Urinary bladder (tissue), 4 donors: ENCODE data around the gene RABGAP1. TPM values are rescaled to one million over a fixed set of nuclear protein-coding genes. Genes with fewer than 3 reads are reported as not detected.
"Not testable (repeated sequence)": the region's sequence is repeated elsewhere in the genome, so short reads cannot be mapped to it uniquely, and the experiment has no call there.

Experiments used
- DNase-seq: peaks from one replicate; pipeline ENCODE4 v3.0.0-alpha.2; 2015; ENCODE audit errors: extremely low spot score
- H3K27ac ChIP-seq: one replicate; pipeline ENCODE4 v1.5.1; 2013; ENCODE audit warnings: low read depth, mild to moderate bottlenecking, moderate library complexity
- H3K36me3 ChIP-seq: one replicate; pipeline ENCODE4 v1.6.1; 2013; ENCODE audit warnings: mild to moderate bottlenecking, moderate library complexity; ENCODE audit not compliant: insufficient read depth
- H3K4me1 ChIP-seq: one replicate; pipeline ENCODE4 v1.6.1; 2013; ENCODE audit warnings: mild to moderate bottlenecking, moderate library complexity; ENCODE audit not compliant: insufficient read depth
- H3K4me3 ChIP-seq: one replicate; pipeline ENCODE4 v1.5.1; 2013; ENCODE audit warnings: low read depth, low read length
- WGBS: extraction: QIAGEN DNeasy Blood & Tissue Kit; methylation state at CpG from one replicate; pipeline ENCODE4 v1.1.7; 2013; 5-methylcytosine and 5-hydroxymethylcytosine counted together
- polyA plus RNA-seq: library from polyadenylated mRNA; stranded (reverse); fragments of 200-250 nt; gene quantifications from one replicate; pipeline ENCODE4 v1.2.3, GENCODE V29; 2013
- total RNA-seq: library from RNA; depleted of rRNA; stranded (reverse); fragments of >200 nt; gene quantifications from one replicate; pipeline ENCODE4 v1.2.3, GENCODE V29; 2014
- donor health status: healthy with polysubstance abuse.
- donor health status: healthy.

Gene RABGAP1
- 134 TPM for total RNA-seq
- polyA plus RNA-seq, result 46.2 TPM

DNA sequence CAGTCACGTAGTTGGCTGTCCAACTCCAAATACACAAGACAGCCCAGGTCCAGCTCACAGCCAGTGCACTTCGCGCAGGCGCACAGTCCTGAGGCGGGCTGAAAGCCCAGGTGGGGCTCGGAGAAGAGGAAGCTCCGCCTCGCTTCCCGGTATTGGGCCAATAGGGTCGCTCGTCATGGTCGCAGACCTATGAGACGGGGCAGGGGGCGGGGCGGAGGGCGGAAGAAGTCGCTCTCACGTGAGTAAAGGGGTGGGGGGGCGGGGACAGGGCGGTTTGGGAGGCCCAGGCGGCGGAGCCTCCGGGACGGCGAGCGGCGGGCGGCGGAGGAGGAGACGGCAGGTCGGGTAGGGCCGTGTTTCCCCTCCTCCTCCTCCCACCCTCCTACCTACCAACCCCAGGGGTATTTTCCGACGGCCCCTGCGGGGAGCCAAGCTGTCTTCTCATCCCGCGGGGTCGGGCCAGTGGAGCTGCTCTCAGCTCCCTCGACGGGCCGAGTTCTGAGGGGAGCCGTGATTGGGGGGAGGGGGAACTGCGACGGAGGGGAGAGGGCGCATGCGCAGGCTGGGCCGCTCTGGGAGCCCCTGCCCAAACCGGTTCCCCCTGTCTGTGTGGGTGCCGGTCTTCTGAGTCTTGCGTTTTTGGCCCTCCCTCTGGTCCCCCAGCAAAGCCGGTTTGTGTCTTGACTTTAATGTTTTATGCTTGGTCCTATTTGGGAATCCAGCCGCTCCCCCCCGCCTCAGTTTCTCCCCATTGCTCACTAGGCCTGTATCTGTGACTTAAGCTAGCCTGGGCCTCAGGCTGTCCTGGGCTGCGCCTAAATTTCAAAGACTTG, at the start of gene RABGAP1:
Gene RABGAP1, plus strand, starts transcription at position 272 of the 833 bp plus-strand sequence. CDS start 16,040 bp downstream, outside the sequence.
- Histone ChIP-seq H3K4me1 (no peaks in the 10 kb centered on the region), H3K36me3 (peaks cover 1% of the 10 kb centered on the region), H3K27ac (peak within 1 kb of the TSS; percentile 93), H3K4me3 (peak within 1 kb of the TSS; percentile 82)
- DNase-seq, result peak; percentile 95
- WGBS, result under 1% methylated on average over 54 of the region's 54 CpGs

DNA sequence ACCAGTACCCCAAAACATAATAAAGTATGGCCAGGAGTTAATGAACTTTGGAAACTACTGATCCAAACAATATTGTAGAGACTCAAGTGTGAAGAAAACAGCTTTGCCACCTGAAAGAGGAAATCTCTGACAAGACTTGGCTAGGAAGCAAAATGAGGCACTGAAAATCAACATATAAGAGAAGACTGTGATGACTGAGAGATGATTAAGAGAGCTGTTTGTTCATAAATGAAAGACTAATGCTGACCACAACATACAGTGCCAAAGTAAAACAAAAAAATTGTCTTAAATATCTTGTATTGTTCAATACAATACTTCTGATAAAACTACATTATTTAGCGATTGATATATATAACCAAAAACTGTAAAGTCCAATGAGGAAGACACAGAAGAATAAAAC, 42.9 kb upstream of the RABGAP1 start:
- Histone ChIP-seq H3K27ac (no peak overlapping the region), H3K4me3 (no peak overlapping the region), H3K36me3 (no peaks in the 10 kb centered on the region), H3K4me1 (peaks cover 2% of the 10 kb centered on the region)
- DNase-seq, result no peak
- 99% methylated on average over 1 of the region's 1 CpG for WGBS

DNA sequence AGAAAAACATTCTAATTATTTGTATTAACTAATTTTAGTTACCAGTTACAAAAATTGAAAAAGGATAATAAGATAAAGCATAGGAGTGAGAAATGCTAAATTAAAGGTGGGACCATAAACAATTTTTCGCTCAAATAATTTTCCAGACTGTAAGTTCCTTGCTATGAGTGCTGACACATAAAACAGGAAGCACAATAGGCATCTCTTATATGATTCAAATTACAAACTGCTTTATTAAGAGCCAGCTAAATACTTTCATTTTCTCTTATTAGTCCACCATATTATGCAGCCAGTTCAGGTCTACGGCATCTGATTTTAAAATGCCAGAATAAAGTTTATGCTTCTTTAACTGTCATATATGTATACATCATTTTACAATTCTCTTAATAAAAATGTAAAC, 40.0 kb upstream of the RABGAP1 start:
- WGBS, result 64% methylated on average over 2 of the region's 2 CpGs
- H3K27ac ChIP-seq, result no peak overlapping the region
- no peak for DNase-seq
- H3K4me1 ChIP-seq, result peaks cover 2% of the 10 kb centered on the region
- no peaks in the 10 kb centered on the region for H3K36me3 ChIP-seq
- H3K4me3 ChIP-seq, result no peak overlapping the region

DNA sequence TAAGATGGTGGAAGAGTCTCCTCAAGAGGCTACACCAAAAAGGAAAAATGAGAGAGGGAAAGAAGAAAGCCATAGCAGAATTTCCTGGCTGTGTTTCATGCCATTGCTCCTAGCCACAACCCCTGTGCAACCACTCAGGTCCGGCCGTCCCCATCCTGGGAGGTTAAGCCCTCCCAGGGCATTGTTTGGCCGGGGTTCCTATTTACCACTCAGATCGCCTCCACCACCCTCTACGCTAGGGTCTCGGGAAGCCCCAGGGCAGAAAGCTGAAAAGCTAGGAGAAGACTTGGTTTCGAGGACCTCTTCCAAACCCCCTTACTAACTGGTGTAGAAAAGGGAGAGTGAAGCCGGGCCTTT, 36.4 kb upstream of the RABGAP1 start:
- DNase-seq, result no peak
- peak overlapping the region; percentile 74 for H3K4me3 ChIP-seq
- H3K36me3 ChIP-seq, result no peaks in the 10 kb centered on the region
- peaks cover 2% of the 10 kb centered on the region for H3K4me1 ChIP-seq
- H3K27ac ChIP-seq, result peak overlapping the region; percentile 89
- under 1% methylated on average over 8 of the region's 8 CpGs for WGBS

DNA sequence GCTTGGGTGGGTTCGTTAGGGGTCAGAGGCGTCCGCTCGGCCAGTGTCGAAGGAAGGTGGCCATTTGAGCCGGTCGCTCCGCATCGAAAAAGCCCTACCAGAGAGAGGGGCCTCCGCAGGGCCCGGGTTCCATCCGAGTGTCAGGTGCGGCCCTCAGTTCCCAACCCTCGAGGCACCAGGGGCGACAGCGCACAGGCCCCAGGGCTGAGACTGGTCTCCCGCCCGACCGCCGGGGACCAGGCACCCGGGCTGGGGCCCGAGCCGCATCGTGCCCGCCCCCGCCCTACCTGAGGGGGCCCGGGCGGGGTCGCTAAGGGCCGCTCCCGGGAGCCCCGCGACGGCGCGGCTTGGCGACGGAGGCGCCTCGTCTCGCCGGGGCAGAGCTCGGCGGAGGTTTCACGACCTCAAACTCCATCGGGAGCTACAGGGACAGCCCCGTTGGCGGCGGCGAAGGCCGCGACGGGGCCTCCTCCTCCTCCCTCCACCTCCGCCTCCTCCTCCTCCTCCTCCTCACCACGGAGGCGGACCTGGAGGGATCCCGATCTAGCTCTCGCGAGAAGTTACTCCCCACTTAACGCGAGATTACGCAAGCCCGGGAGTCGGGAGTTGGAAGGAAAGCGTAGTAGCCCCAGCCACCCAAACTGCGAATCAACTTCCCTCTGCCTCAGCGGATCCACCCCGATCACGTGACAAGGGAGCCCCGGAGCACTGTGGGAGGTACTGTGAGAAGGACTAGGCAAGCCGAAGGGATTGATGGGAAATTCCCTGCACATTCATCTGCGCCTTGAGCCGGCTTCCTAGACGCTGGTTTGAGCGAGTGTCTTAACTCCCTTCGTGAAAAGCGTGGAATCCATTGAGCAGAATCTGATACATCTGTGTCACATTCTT, 35.8 kb upstream of the RABGAP1 start, which contains the start of gene RC3H2:
Gene RC3H2, minus strand, starts transcription at position 537 of the 888 bp plus-strand sequence. CDS start 7,850 bp downstream, outside the sequence.
- peak; percentile 100 for DNase-seq
- H3K4me1 ChIP-seq, result peaks cover 2% of the 10 kb centered on the region
- peak within 1 kb of the TSS; percentile 74 for H3K4me3 ChIP-seq
- H3K27ac ChIP-seq, result peak within 1 kb of the TSS; percentile 89
- under 1% methylated on average over 76 of the region's 77 CpGs for WGBS
- no peaks in the 10 kb centered on the region for H3K36me3 ChIP-seq

DNA sequence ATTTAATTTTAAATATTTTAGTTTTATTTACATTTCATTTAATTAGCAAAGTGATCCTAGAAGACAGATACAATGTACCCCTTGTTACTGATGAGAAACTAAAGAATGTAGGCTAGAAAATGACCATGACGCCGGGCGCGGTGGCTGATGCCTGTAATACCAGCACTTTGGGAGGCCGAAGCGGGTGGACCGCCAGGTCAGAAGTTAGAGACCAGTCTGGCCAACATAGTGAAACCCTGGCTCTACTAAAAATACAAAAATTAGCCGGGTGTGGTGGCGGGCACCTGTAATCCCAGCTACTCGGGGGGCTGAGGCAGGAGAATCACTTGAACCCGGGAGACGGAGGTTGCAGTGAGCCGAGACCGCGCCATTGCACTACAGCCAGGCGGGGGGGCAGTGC, 34.7 kb upstream of the RABGAP1 start:
- H3K36me3 ChIP-seq, H3K4me3 ChIP-seq, DNase-seq, H3K27ac ChIP-seq, H3K4me1 ChIP-seq: not testable (repeated sequence)
- WGBS, result 92% methylated on average over 16 of the region's 16 CpGs

DNA sequence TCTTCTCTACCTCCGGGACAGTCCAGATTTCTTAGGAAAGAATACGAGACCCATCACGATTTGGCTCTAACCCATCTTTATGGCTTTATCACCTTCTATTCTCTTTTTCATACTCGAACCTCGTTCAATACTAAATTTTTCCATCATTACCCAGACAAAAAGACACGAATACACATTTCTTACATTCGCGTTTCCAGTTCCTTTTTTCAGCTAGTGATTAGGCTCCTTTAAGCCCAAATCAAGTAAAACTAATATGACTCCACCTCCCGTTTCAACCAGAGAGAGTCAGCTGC, 28.2 kb upstream of the RABGAP1 start:
- 3% methylated on average over 9 of the region's 9 CpGs for WGBS
- H3K27ac ChIP-seq, result peak overlapping the region; percentile 92
- peak overlapping the region; percentile 98 for H3K4me3 ChIP-seq
- no peaks in the 10 kb centered on the region for H3K4me1 ChIP-seq
- H3K36me3 ChIP-seq, result peaks cover under 1% of the 10 kb centered on the region
- no peak for DNase-seq

DNA sequence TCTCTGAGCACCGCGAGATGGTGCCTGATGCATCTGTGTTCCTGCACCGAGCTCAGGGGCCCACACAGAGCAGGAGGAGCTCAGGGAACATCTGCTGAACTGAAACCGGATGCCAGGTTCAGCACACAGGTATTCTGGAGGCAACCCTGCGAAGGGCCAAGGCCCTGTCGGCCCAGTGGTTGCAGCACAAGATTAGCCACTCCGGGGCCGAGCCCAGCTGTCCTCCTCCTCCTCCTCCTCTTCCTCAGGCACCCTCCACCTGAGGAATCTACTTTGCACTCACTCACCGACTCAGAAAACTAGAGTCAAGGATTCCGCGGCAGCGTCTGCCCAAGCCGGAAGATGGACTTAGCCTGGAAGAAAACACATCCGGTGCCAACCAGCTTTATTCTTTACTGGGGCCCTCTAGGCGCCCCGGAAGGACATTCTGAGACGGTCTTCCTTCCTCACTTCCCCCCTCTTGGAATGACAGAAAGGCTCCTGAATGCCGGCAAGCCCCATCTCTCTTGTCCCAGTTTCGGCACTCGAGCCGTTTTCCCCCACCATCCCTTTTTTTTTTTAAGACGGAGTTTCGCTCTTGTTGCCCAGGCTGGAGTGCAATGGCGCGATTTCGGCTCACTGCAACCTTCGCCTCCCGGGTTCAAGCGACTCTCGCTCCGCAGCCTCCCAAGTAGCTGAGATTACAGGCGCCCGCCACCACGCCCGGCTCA, 27.7 kb upstream of the RABGAP1 start, which contains the start of gene ZBTB6:
Gene ZBTB6, minus strand, starts transcription at position 360 of the 710 bp plus-strand sequence. CDS start 1,251 bp downstream, outside the sequence.
- Histone ChIP-seq H3K27ac (peak within 1 kb of the TSS; percentile 92), H3K36me3 (peaks cover 2% of the 10 kb centered on the region), H3K4me1 (no peaks in the 10 kb centered on the region), H3K4me3 (peak within 1 kb of the TSS; percentile 98)
- under 1% methylated on average over 35 of the region's 35 CpGs for WGBS
- DNase-seq, result peak; percentile 72

DNA sequence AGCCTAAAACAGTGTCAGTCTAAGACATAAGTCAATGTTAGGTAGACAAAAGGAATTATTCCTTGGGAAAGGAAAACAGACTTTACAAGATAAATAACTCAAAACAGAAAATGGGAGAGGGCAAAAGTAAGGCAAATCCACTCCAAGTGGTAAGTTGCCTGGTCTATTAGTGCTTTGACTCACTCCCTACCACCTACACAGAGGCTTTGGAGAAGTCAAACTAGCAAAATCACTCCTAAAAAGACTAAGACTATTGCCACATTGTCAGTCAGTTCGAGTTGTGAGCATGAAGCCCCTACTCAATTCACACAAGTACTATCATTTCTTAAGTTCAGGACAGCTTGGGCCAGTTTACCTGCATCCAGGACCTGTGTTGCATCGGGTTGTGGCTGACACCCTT, 22.5 kb upstream of the RABGAP1 start:
- no peaks in the 10 kb centered on the region for H3K4me1 ChIP-seq
- 93% methylated on average over 2 of the region's 2 CpGs for WGBS
- peaks cover 2% of the 10 kb centered on the region for H3K36me3 ChIP-seq
- no peak for DNase-seq
- H3K27ac ChIP-seq, result no peak overlapping the region
- no peak overlapping the region for H3K4me3 ChIP-seq

DNA sequence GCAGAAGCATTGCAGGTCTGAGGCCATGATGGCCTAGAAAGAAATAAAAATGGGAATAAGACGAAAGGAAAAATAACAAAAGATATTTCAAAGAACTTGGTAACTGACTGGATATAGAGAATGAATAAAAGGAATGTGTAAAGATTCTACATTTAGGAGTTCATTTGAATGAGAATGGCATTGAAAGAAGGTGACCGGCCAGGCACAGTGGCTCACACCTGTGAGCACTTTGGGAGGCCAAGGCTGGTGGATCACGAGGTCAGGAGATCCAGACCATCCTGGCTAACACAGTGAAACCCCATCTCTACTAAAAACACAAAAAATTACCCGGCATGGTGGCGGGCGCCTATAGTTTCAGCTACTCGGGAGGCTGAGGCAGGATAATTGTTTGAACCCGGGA, 18.1 kb upstream of the RABGAP1 start:
- no peaks in the 10 kb centered on the region for H3K4me1 ChIP-seq
- no peak overlapping the region for H3K27ac ChIP-seq
- 92% methylated on average over 8 of the region's 8 CpGs for WGBS
- no peak for DNase-seq
- no peak overlapping the region for H3K4me3 ChIP-seq
- peaks cover under 1% of the 10 kb centered on the region for H3K36me3 ChIP-seq

DNA sequence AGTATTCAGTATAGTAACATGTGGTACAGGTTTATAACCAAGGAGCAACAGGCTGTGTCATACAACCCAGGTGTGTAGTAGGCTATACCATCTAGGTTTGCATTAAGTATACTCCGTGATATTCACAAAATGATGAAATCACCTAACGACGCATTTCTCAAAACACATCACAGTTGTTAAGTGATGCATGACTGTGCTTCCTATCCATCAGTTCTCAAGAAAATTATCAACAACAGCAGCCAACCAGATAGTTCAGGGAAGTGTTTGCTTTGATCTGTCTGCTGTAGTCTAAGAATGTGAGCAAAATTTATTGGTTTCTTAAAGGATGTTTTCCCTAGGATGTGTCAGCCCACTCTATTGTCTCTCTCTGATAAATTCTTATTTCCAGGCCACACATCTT, 16.9 kb upstream of the RABGAP1 start:
- Histone ChIP-seq H3K36me3 (no peaks in the 10 kb centered on the region), H3K4me3 (no peak overlapping the region), H3K4me1 (no peaks in the 10 kb centered on the region), H3K27ac (no peak overlapping the region)
- WGBS, result 92% methylated on average over 3 of the region's 3 CpGs
- DNase-seq, result no peak

DNA sequence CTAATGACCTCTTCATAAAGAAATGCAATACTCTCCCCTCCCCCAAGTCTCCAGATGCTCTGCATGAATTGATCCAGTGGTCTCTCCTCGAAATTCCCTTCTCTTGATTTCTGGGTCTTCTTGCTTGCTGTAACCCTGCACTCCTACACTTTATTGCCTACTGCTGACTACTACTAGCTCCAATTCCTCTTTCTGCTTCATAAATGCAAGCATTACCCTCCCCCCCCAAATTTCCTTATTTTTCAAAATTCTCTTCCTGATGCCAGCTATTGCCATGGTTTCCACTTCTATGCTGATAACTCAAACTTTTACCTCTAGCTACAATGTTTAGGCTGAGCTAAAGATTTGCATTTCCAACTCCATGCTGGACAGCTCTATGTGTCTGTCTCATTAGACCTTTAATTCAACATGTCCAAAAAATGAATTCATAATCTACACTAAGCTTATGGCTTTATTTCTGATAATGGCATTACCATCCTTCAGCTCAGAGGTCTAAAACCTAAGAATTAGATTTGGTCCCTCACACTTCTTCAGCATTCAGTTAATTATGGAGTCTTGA, 10.9 kb upstream of the RABGAP1 start:
- no peak for DNase-seq
- 83% methylated on average over 1 of the region's 1 CpG for WGBS
- Histone ChIP-seq H3K36me3 (no peaks in the 10 kb centered on the region), H3K4me1 (peaks cover 2% of the 10 kb centered on the region), H3K27ac (no peak overlapping the region), H3K4me3 (no peak overlapping the region)
